GM21526 (cell line): Measurements from ENCODE around the gene TGFBRAP1.
"Not testable (repeated sequence)": the region's sequence is repeated elsewhere in the genome, so short reads cannot be mapped to it uniquely, and the experiment has no call there.

Experiments used
- ATAC-seq: cut with Tn5 transposase; IDR thresholded peaks from one replicate; pipeline ENCODE4 v1.9.1; 2021; ENCODE audit warnings: moderate library complexity; ENCODE audit not compliant: unreplicated experiment, low FRiP score

Gene TGFBRAP1

DNA sequence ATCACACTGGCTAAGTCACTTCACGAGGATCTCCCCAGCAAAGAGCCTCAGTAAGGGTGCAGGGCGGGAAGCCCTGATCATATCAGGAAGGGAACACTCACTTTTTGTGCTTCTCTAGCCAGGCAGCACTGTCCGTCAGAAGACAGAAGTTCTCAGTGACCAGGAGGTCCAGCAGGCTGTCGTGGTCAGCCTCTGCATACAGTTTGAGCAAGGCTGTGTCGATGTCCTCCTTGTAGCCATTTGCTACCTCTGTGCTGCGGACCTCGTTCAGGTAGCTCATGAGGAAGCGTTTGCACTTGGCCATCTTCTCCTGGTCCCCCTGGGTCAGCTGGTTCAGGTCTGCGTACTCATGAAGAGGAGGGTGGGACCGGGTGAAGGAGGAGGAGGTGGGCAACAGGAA, 49.3 kb downstream of the TGFBRAP1 start:
- ATAC-seq, result no peak

DNA sequence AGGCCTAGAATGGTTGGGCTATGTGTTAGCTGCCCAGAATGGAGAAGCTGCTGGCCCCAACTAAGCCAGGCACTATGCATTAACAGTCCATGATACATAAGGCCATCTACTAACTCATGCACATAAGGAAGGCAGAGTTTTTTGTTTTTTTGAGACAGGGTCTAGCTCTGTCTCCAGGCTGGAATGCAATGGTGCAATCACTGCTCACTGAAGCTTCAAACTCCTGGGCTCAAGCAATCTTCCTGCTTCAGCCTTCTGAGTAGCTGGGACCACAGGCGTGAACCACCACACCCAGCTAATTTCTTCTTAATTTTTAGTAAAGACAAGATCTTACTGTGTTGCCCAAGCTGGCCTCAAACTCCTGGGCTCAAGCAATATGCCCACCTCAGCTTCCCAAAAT, 50.4 kb downstream of the TGFBRAP1 start:
- no peak for ATAC-seq

DNA sequence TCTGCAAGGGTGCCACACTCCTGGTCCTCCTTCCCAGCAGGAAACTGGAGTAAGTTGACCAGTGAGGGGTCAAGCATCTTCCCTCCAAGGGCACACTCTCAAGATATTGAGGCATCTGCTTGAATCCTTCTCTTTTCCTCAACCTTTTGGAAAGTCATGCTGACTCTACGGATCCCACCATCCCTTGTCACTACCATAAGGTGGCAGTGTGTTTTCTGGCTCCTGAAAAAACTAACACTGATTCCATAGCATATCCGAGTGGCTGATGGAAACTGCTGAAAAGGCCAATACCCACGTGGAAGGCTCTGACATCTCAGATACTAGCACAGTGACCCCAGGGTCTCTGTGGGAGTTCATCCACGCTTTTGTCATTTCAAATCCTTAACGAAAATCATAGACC, 50.9 kb downstream of the TGFBRAP1 start:
- ATAC-seq, result no peak

DNA sequence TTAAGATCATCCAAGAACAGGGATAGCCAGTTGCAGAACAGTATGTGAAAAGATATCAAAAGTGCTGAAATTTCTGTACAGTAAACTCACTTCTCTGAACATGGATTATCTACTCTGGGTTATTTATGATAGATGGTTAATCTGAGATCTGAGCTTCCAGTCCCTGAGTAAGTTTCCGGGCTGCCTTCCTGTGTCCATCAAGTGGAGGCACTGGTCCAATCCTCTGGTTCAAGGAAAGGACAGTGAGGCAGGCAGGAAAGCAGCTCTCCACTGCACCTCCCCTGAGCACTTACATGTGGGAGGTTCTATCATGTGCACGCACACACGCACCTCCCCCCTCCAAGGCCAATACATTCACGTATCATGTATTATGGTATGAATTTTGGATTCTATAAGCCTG, 55.5 kb downstream of the TGFBRAP1 start:
- no peak for ATAC-seq

DNA sequence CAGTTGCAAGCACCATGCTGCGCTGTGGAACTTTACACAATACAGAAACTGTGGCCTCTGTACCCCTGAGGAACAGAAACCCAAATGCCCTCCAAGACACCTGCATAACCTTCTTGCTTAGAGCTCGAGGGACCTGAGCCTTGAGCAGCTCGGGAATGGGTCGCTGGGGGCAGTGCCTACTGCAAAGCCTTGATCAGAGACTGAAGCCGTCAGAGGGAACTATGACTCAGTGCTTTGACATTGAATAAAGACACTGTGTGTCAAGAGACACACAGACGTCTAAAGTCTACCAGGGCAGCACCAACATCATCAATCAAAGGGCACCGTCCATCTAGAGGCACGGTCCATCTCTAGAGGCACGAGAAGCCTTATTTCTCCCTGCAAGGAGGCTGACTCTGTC, 57.4 kb downstream of the TGFBRAP1 start:
- no peak for ATAC-seq

DNA sequence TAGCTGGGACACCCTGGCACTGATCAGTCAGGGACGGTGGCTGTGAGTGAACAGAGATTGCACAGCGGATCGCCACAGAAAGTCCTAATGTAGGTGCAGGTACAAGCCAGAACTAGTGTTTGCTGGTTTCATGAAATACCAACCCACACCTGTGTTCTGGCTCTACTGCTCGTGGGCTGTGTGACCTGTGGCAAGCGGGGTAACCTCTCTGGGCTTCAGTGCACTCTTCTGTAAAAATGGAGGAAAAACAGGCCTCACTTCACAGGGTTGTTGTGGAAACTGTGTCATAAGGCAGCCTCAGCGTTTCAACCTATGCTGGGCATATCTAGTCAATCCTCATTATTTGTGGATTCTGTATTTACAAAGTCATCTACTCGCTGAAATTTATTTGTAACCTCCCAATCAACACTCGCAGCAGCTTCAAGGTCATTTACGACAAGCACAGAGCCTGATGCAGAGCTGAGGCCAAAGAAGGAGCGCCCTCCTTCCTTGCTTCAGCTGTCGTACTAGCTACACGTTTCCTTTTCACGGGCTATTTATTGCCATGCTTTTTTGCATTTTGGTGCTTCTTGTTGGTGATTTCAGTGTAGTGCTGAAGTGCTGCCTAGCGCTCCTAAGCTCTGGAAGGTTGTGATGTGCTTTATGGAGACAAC, 58.0 kb downstream of the TGFBRAP1 start:
- no peak for ATAC-seq

DNA sequence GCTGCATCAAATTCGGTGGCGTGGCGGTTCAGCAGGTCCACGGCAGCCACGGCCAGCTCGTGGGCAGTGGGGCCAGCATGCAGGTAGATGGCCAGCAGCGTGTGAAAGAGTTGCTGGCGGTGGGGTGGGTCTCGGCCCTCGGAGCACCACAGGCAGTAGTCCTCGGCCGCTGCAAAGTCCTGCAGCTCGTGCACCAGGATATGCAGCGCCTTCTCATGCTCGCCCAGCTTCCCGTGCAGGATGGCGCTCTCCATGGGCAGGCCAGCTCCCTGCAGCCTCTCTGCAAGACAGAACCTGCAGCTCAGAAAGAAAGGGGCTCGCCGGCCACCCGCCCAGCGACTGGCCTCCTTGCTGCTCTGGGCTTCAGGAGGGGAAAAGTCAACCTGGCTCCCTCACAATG, 60.1 kb downstream of the TGFBRAP1 start:
- no peak for ATAC-seq

DNA sequence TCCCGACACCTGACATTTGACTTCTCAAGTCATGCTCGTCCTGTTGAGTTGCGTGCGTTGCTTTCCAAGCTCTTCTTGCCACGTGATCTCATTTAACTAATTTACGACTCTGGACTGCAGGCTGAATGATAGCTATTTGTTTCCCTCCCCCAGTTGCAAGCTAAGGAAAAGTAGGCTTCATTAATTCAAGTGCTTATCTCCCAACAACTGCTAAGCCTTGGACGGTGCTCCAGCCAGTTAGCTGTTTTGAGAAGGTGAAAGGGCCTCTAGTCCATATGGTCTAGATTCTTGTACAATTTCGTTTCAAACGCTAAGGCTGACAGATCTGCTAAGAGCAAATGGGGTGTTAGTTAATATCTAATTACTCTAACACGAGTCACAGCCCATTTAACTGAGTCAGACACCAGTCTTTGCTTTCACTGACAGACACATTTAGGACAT, 66.9 kb downstream of the TGFBRAP1 start:
- no peak for ATAC-seq

DNA sequence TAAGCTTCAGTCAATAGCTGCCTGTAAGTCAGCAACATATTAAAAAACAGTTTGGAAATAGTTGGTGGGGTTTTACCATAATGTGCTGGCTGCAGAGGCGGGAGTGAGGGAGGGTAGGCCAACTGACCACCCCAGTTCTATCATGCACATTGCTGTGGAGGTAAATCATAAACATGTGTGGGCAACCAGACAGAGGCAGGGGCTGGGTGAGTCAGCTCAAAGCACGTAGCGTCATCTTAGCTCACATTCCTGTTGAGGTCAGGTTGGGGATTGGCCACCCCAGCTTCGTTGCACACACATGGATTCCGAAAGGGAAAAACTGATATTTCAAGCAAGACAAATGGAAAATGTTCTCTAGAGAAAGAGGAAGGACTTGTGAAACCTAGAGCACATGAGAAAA, 68.5 kb downstream of the TGFBRAP1 start:
- no peak for ATAC-seq

DNA sequence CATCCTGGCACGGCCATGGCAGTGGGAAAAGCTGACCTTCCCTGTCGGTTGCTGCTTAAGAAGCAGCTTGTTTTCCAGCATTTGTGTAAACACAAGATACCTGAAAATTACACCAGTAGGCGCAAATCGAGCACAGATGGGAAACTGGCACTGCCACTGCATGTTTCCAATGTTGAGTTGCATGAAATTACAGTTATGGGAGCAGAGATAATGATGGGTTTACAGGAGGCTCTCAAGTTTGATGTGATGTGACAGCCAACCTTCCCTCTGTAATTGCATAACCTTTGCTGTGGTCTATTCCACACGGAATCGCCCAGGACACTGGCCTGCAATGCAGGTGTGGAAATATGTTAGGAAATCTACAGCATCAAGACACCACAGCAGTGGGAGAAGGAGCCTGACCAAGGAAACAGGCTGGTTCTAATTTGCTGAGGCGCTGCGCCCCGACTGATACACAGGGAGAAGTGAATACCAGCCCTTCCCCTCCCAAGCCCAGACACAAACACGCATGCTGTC, 70.6 kb downstream of the TGFBRAP1 start:
- no peak for ATAC-seq

DNA sequence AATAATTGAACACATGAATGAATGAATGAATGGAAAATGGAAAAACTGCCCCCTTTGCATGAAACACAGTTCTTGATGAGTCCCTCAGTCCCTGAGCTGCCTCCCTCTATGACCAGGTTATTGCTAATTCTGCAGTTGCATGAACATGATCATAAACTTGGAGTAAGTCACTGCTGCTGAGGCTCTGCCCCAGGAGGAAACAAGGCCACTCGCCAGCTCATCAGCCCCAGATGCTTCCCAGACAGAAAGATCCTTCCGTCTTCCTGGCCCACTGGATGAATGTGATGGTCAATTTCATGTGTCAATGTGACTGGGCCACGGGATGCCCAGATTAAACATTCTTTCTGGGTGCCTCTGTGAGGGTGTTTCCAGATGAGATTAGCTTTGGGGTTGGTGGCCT, 71.6 kb downstream of the TGFBRAP1 start:
- ATAC-seq, result no peak

DNA sequence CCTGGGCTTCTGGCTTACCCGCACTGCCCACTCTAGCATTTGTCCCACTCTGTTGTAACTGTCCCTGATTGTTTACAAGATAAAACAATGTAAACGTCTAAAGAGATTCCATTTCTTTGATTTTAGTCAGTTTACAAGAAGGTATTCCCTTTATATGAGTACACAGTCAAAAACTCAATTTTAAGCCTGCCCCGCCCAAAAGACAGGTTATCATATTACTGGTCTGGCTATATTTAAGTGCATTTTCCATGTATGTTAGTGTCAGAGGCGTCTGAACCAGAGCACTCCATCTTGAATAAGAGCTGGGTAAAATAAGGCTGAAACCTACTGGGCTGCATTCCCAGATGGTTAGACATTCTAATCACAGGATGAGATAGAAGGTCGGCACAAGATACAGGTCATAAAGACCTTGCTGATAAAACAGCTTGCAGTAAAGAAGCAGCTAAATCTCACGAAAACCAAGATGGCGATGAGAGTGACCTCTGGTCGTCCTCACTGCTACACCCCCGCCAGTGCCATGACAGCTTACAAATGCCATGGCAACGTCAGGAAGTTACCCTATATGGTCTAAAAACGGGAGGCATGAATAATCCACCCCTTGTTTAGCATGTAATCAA, 73.0 kb downstream of the TGFBRAP1 start:
- no peak for ATAC-seq

DNA sequence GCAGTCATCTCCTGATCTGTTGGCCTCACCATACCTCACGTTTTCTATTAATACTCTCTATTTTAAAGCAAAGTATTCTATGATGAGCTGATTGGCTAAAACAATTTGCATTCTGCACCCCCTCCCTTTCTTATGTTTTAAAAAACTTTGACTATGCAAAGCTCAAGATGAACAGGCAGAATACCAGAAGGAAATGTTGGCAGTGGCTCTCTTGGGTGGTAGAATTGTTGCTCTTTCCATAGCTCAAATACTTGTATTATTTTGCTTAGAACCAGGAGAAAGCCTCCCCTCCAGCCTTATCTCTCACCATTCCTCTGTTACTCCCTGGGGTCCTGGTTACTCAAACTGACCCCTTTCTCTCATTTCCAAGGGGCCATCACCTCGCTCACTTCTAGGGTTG, 73.6 kb downstream of the TGFBRAP1 start:
- no peak for ATAC-seq

DNA sequence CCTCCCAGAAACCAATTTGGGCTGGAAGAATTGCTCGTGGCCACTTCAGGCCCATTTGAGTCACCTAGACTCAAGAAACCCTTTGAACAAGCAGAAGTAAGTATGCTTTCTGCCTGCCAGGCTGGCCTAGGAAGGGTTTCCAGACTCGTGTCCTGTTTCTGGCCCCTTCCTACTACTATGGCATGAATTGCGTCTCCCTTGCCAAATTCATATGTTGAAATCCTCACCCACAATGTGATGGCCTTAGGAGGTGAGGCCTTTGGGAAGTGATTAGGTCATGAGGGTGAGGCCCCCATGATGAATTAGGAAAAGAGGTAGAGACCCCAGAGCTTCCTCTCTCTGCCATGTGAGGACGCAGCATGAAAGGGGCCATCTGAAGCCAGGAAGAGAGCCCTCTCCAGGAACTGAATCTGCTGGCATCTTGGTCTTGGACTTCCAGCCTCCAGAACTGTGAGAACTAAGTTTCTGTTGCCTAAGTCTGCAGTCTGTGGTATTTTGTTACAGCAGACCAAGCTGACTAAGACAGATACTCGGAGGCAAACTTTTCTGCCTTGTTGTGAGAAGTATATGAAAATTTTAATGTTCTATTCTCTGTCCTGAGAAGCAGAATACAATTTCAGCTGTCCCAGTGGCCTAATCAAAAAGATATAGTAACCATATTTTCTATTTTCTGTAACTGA, 74.9 kb downstream of the TGFBRAP1 start:
- ATAC-seq, result no peak

DNA sequence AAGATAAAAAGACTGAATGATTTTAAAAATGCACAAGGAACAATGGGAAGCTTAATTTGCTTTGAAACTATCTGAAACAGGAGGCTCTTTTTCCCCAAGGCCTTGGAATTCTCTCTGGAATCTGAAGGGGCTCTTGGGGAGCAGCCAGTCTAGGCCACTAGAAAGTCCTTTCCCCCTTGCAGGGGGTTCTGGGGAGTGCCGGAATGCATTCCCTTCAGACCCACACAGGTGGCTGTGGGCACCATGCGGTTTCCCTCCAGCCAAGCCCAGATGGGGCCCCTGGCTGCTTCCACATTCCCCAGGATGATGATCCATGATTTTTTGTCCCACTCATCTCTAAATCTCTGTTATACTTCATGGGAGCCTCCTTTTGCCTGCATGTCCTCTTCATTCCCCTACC, 77.3 kb downstream of the TGFBRAP1 start:
- no peak for ATAC-seq

DNA sequence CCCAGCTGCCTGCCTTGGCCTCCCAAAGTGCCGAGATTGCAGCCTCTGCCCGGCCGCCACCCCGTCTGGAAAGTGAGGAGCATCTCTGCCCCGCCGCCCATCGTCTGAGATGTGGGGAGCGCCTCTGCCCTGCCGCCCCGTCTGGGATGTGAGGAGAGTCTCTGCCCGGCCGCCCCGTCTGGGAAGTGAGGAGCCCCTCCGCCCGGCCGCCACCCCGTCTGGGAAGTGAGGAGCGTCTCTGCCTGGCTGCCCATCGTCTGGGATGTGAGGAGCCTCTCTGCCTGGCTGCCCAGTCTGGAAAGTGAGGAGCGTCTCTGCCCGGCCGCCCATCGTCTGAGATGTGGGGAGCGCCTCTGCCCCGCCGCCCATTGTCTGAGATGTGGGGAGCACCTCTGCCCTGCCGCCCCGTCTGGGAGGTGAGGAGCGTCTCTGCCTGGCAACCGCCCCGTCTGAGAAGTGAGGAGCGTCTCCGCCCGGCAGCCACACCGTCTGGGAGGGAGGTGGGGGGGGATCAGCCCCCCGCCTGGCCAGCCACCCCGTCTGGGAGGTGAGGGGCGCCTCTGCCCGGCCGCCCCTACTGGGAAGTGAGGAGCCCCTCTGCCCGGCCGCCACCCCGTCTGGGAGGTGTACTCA, 78.4 kb downstream of the TGFBRAP1 start:
- ATAC-seq, result not testable (repeated sequence)

DNA sequence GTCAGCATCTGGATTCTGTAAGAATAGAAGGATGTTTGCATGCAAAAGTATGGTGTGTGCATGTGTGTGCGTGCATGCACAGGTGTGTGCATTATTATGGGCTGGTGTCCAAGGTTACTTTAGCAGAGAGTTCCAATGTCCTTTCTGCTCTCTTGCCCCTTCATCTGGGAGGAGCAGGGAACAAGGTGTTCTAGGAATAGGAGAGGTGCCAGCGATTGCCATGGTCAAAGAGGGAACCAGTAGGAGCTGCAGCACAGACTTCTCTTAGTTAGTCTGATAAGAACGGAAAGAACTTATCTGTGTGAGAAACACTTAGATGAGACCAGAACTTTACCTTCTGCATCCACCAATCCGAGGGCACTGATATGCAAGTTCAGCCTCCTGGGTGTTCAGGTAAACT, 79.6 kb downstream of the TGFBRAP1 start:
- no peak for ATAC-seq

DNA sequence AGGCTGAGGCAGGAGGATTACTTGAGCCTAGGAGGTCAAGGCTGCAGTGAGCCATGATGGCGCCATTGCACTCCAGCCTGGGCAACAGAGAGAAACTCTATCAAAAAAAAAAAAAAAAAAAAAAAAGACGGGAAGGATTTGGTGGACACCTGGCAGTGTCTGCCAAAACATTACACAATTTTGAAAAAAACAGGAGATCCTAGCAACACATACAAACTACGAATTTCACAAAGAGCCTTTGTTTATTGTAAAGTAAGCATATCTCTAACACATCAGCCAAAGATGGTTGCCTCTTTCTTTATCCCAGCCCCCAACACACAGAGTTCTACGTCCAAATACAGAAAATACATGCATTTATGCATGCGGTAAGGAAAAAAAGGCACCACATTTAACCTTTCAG, 80.4 kb downstream of the TGFBRAP1 start:
- no peak for ATAC-seq

DNA sequence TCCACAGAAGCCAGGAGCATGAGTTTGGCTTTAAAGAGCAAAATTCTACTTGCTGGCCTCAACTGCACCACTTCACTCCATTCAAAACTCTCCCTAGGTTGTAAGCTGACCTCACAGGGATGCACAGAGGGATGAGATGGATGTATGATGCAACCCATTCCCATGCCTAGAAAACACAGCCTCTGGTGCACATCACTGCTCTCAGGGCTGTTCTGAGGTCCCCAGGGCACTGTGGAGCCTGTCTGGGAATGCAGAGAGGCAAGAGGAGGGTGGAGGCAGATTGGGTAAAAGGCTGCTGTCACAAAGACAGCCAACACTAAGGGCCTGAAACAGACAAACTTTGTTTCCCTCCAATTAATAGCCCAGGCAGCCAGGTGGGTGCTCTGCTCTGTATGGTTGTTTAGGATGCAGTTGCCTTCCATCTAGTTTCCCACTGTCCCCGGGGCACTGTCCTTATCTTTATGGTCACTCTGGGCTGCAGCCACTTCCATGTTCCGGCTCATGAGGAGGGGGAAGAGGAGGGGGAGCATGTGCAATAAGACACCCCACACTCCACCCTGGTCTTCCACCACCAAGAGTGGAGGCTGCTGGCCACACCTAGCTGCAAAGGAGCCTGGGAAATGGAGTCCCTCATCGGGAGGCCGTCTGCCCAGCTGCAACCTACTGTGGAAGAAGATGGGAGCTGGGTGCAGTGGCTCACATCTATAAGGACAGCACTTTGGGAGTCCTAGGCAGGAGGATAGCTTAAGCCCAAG, 81.0 kb downstream of the TGFBRAP1 start:
- ATAC-seq, result no peak

DNA sequence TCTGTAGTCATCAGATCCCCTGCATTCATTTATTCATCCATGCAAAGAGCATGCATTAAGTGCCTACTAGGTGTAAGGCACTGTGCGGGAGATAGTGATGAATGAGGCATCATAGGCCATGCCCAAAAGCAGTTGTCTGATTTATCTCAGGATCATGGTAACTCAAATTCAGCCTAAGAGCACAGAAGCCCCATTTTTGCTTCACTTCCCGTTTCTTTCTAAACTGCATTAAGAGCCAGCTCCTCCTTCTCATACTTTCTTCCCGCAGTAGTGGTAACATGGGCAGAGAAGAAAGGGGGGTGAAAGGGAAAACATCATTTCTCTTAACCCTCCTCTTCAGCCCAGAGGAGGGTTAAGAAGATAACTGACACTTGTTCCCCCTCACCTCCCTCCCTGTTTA, 85.1 kb downstream of the TGFBRAP1 start:
- ATAC-seq, result no peak

DNA sequence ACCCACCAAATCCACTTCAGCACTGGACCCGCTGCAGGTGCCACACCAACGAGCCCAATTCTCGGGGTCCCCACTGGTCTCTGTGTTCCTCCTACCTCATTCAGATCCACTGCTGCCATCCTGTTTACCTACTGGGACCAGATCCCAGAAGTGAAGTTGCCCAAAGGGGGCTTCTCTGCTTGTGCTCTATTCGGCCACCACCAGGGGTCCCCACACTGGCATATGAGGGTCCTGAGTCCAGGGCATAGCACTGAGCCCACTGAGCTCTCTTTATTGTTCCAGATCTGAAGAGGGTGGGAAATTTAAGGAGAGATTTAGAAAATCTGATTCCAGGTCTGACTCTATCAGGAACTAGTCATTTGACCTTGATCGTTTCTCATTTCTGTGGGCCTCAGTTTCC, 85.6 kb downstream of the TGFBRAP1 start:
- no peak for ATAC-seq
